ENCODE results near the gene TBCCD1. TPM values are rescaled to one million over a fixed set of nuclear protein-coding genes. Genes with fewer than 3 reads are reported as not detected.

The TBCCD1 gene
- total RNA-seq, 1 donor from 2014 or later, result 12.5 TPM

DNA sequence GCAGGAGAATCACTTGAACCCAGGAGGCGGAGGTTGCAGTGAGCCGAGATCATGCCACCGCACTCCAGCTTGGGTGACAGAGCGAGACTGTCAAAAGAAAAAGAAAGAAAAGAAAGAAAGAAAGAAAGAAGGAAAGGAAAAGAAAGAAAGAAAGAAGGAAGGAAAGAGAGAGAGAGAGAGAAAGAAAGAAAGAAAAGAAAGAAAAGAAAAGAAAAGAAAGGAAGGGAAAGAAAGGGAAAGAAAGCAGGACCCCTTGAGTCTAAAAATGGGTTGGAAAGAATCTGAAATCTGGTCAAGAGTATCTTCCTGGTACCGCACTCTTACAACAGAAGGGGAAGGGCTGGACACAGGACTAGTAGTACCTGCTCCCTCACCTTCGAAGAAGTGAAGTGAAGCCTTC lies 42.5 kb downstream of the TBCCD1 start:
- Mint-ChIP-seq H3K36me3 (ENCODE audit: unreplicated experiment) (peaks cover 5% of the 10 kb centered on the region), H3K27me3 (ENCODE audit: unreplicated experiment) (peaks cover 16% of the 10 kb centered on the region), H3K4me1 (ENCODE audit: low read depth, unreplicated experiment) (peaks cover 18% of the 10 kb centered on the region), H3K27ac (ENCODE audit: unreplicated experiment) (no peak overlapping the region), H3K9me3 (ENCODE audit: unreplicated experiment) (peaks cover 11% of the 10 kb centered on the region), H3K4me3 (ENCODE audit: unreplicated experiment) (no peak overlapping the region)
- TF ChIP-seq, protein P1, sequence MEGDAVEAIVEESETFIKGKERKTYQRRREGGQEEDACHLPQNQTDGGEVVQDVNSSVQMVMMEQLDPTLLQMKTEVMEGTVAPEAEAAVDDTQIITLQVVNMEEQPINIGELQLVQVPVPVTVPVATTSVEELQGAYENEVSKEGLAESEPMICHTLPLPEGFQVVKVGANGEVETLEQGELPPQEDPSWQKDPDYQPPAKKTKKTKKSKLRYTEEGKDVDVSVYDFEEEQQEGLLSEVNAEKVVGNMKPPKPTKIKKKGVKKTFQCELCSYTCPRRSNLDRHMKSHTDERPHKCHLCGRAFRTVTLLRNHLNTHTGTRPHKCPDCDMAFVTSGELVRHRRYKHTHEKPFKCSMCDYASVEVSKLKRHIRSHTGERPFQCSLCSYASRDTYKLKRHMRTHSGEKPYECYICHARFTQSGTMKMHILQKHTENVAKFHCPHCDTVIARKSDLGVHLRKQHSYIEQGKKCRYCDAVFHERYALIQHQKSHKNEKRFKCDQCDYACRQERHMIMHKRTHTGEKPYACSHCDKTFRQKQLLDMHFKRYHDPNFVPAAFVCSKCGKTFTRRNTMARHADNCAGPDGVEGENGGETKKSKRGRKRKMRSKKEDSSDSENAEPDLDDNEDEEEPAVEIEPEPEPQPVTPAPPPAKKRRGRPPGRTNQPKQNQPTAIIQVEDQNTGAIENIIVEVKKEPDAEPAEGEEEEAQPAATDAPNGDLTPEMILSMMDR (IDR thresholded peaks at IDR 0.05; ENCODE audit: partially characterized antibody, unreplicated experiment), result no peak
- DNase-seq, result no peak

DNA sequence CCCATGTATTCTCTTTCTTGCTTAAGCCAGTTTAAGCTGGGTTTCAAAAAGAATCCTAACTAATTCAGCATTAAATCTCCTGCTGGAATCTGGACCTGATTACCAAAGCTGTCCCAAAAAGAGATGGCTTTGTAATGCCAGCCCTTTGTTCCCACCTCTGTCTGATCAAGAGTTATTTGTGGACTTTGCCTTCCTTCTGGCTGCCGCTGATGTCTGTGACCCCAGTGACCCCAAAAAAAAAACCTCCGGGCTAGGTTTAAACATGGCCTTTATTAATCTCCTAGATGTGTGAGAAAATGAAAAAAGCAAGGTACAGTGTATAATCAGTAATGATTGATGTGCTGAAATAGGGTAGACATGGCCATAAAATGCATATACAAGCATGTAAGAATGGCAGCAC lies 43.7 kb downstream of the TBCCD1 start:
- peaks cover 7% of the 10 kb centered on the region for H3K9me3 Mint-ChIP-seq (ENCODE audit: unreplicated experiment)
- no peak overlapping the region for H3K27ac Mint-ChIP-seq (ENCODE audit: unreplicated experiment)
- H3K4me3 Mint-ChIP-seq (ENCODE audit: unreplicated experiment), result no peak overlapping the region
- TF ChIP-seq, protein P1 (IDR thresholded peaks at IDR 0.05; ENCODE audit: partially characterized antibody, unreplicated experiment), result no peak
- peaks cover 5% of the 10 kb centered on the region for H3K36me3 Mint-ChIP-seq (ENCODE audit: unreplicated experiment)
- H3K27me3 Mint-ChIP-seq (ENCODE audit: unreplicated experiment), result peaks cover 12% of the 10 kb centered on the region
- peaks cover 14% of the 10 kb centered on the region for H3K4me1 Mint-ChIP-seq (ENCODE audit: low read depth, unreplicated experiment)
- DNase-seq, result no peak

DNA sequence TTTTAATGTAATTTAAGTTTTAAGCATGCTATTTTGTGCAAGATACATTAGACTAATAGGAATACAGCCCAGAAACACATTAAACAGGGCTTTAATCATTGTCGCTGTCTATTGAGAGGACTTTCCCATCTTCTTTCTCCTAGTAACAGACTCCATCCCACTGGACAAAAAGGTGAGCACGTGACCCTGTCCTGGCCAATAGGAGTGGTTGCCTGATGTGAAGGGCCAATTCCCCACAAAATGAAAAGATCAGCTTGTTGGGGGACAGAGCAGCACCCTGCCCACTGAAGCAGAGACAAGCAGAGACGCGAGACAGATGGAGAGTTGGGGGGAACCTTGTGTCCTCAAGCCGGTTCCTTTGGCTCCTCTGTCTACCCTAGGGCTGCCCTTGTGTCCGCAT lies 44.1 kb downstream of the TBCCD1 start:
- H3K4me1 Mint-ChIP-seq (ENCODE audit: low read depth, unreplicated experiment), result peaks cover 14% of the 10 kb centered on the region
- DNase-seq, result no peak
- peaks cover 12% of the 10 kb centered on the region for H3K27me3 Mint-ChIP-seq (ENCODE audit: unreplicated experiment)
- peaks cover 5% of the 10 kb centered on the region for H3K36me3 Mint-ChIP-seq (ENCODE audit: unreplicated experiment)
- H3K4me3 Mint-ChIP-seq (ENCODE audit: unreplicated experiment), result no peak overlapping the region
- TF ChIP-seq, protein P1 (IDR thresholded peaks at IDR 0.05; ENCODE audit: partially characterized antibody, unreplicated experiment), result no peak
- peaks cover 5% of the 10 kb centered on the region for H3K9me3 Mint-ChIP-seq (ENCODE audit: unreplicated experiment)
- no peak overlapping the region for H3K27ac Mint-ChIP-seq (ENCODE audit: unreplicated experiment)

DNA sequence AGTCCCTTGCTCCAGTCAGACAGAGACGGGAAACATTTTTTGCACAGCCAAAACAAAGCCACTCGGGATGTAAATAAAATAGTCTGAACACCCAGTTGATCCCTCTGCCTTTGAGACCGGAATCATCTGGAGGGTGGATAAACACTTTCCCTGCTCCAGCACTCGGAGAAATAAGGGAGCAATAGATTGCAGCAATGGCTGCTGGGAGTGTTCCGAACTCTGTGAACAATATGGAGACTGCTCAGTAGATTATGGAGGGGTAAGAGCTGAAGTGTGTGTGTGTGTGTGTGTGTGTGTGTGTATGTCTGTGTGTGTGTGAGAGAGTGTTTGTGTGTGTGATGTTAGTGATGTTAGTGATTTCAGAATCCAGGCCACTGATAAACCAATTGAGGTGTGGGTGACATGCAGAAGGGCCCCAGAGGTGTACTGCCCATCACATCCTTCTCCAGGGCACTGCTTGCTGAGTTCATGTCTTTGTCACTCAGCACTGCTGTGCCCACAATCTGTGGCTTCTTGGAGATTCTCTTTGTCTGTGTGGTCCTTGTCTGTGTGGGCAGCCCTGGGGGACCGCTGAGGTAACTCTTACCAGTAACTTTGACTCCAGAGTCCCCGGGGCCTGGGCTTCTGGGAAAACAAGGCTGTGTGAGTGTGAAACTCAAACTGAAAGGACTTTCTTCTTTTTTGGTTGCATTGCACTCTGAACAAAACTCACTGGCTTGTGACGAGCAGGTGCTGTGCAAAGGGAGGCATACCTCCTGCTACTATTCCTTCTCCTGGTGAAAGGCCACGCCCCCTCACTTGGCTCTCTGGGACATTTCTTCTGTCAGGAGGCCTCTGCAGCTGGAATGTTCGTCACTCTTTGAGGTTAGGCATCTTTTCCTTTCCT lies 45.9 kb downstream of the TBCCD1 start:
- Mint-ChIP-seq H3K9me3 (ENCODE audit: unreplicated experiment) (peaks cover 2% of the 10 kb centered on the region), H3K36me3 (ENCODE audit: unreplicated experiment) (no peaks in the 10 kb centered on the region), H3K27ac (ENCODE audit: unreplicated experiment) (no peak overlapping the region), H3K4me1 (ENCODE audit: low read depth, unreplicated experiment) (peaks cover 13% of the 10 kb centered on the region), H3K4me3 (ENCODE audit: unreplicated experiment) (no peak overlapping the region), H3K27me3 (ENCODE audit: unreplicated experiment) (peaks cover 8% of the 10 kb centered on the region)
- TF ChIP-seq, protein P1 (IDR thresholded peaks at IDR 0.05; ENCODE audit: partially characterized antibody, unreplicated experiment), result no peak
- DNase-seq, result no peak

DNA sequence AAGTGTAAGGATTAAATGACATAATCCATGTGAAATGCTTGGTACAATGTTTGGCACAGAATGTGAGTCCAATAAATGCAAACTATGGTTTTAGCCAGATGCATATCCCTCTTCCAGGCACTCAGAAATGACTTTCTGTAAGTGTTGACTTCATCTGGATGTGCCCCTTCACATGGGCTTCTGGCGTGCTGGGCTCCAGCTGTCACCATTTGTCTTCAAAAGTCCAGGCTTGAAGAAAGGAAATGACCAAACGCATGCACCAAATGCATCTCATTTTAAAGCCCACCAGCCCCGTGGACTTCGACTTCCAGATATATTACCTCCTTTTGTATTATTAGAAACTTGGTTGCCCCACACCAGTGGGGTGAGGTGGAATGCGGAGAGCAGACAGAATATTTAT lies 46.7 kb downstream of the TBCCD1 start:
- H3K9me3 Mint-ChIP-seq (ENCODE audit: unreplicated experiment), result peaks cover 2% of the 10 kb centered on the region
- H3K27me3 Mint-ChIP-seq (ENCODE audit: unreplicated experiment), result peaks cover 7% of the 10 kb centered on the region
- H3K4me1 Mint-ChIP-seq (ENCODE audit: low read depth, unreplicated experiment), result peaks cover 11% of the 10 kb centered on the region
- DNase-seq, result no peak
- no peak overlapping the region for H3K4me3 Mint-ChIP-seq (ENCODE audit: unreplicated experiment)
- TF ChIP-seq, protein P1 (IDR thresholded peaks at IDR 0.05; ENCODE audit: partially characterized antibody, unreplicated experiment), result no peak
- H3K36me3 Mint-ChIP-seq (ENCODE audit: unreplicated experiment), result no peaks in the 10 kb centered on the region
- no peak overlapping the region for H3K27ac Mint-ChIP-seq (ENCODE audit: unreplicated experiment)

Measured in glutamatergic neuron (in vitro differentiated cells).